Dermis microvascular lymphatic vessel endothelial cell (primary cell): ENCODE results near the gene AMZ1. TPM values are rescaled to one million over a fixed set of nuclear protein-coding genes. Genes with fewer than 3 reads are reported as not detected.

ENCODE experiments used
- DNase-seq, 2 donors: peaks; one replicate each; pipeline versions ENCODE4 v3.0.0 to v3.0.0-alpha.2; 2010; ENCODE audit warnings: low read depth in 2 of 2
- total RNA-seq: library from RNA; depleted of rRNA; stranded (reverse); fragments of >200 nt; gene quantifications from 2 replicates; pipeline ENCODE4 v1.2.1, GENCODE V29; 2014

The AMZ1 gene
- under 0.01 TPM in 1 of 2 replicates, not detected in the other for total RNA-seq

GRCh38 chr7:2687881-2688318 is at the start of gene AMZ1:
TSS of gene AMZ1 (plus strand) at chr7:2688202. CDS start at chr7:2700452, 12,250 bp downstream.
- DNase-seq: no peak

- DNase-seq: no peak
Observed at GRCh38 chr7:2638224-2638991, 49.6 kb upstream of the AMZ1 start.

GRCh38 chr7:2639181-2639681 is 48.8 kb upstream of the AMZ1 start:
- DNase-seq: no peak

- no peak for DNase-seq
Observed at GRCh38 chr7:2639695-2640481, 48.1 kb upstream of the AMZ1 start.

GRCh38 chr7:2640482-2640830 is 47.5 kb upstream of the AMZ1 start:
- no peak for DNase-seq

- no peak for DNase-seq
Observed at GRCh38 chr7:2640846-2641316, 47.1 kb upstream of the AMZ1 start.

GRCh38 chr7:2641406-2642393 is 46.3 kb upstream of the AMZ1 start:
- DNase-seq: peak; percentile 98 to 99

- DNase-seq: peak in 1 of 2 donors; percentile 64
Observed at GRCh38 chr7:2643386-2644219, 44.4 kb upstream of the AMZ1 start.

- no peak for DNase-seq
Observed at GRCh38 chr7:2644220-2644561, 43.8 kb upstream of the AMZ1 start.

- DNase-seq: no peak
Observed at GRCh38 chr7:2644562-2645273, 43.3 kb upstream of the AMZ1 start.

- peak in 1 of 2 donors; percentile 39 for DNase-seq
Observed at GRCh38 chr7:2645274-2645868, 42.6 kb upstream of the AMZ1 start.

- no peak for DNase-seq
Observed at GRCh38 chr7:2646336-2646679, 41.7 kb upstream of the AMZ1 start.

- no peak for DNase-seq
Observed at GRCh38 chr7:2646680-2647571, 41.1 kb upstream of the AMZ1 start.

- no peak for DNase-seq
Observed at GRCh38 chr7:2647594-2648172, 40.3 kb upstream of the AMZ1 start.

GRCh38 chr7:2649139-2649838 is 38.7 kb upstream of the AMZ1 start:
- DNase-seq: no peak

- no peak for DNase-seq
Observed at GRCh38 chr7:2649991-2650390, 38.0 kb upstream of the AMZ1 start.

- no peak for DNase-seq
Observed at GRCh38 chr7:2650451-2650850, 37.6 kb upstream of the AMZ1 start.
